K562 (cell line): Measurements from ENCODE around the gene EZH1. TPM values are rescaled to one million over a fixed set of nuclear protein-coding genes. Genes with fewer than 3 reads are reported as not detected.

Experiments used
- DMBX1 ChIP-seq: fragments of 250-450 bp; sonication (Bioruptor Pico); IDR thresholded peaks from 2 replicates; pipeline ENCODE4 v1.8.0; 2022; ENCODE audit warnings: inconsistent platforms, mild to moderate bottlenecking, moderate library complexity, borderline replicate concordance
- EHMT2 ChIP-seq: fragments of 450-650 bp; IDR thresholded peaks from 2 replicates; pipeline ENCODE4 v1.6.1; 2018; ENCODE audit warnings: antibody characterized with exemption
- GTF2A2 ChIP-seq: IDR thresholded peaks from 2 replicates; pipeline ENCODE4 v1.6.1; 2016; ENCODE audit warnings: mild to moderate bottlenecking, missing genetic modification characterization, missing compliant biosample characterization
- KAT8 ChIP-seq: fragments of 450-650 bp; IDR thresholded peaks from 2 replicates; pipeline ENCODE4 v1.6.1; 2016; ENCODE audit warnings: low read depth, mild to moderate bottlenecking
- SP1 ChIP-seq: sonication (generic); formaldehyde crosslinking; IDR thresholded peaks from 2 replicates; pipeline ENCODE4 v1.8.1; 2022; ENCODE audit warnings: mild to moderate bottlenecking, missing genetic modification reagents
- U2AF1 ChIP-seq: fragments of 200-400 bp; formaldehyde crosslinking; optimal IDR thresholded peaks from 2 replicates; pipeline ENCODE3; 2017; ENCODE audit warnings: mild to moderate bottlenecking, low read depth, low read length, moderate library complexity
- ZNF408 ChIP-seq: fragments of 250-450 bp; sonication (Bioruptor Pico); IDR thresholded peaks from 2 replicates; pipeline ENCODE4 v1.4.0; 2020; ENCODE audit warnings: low read depth, mild to moderate bottlenecking, moderate library complexity
- ZNF778 ChIP-seq: fragments of 450-650 bp; formaldehyde crosslinking; IDR thresholded peaks from 2 replicates; pipeline ENCODE4 v1.4.0; 2020; ENCODE audit warnings: mild to moderate bottlenecking, moderate library complexity
- ZNF780A ChIP-seq: fragments of 250-450 bp; sonication (Bioruptor Pico); IDR thresholded peaks from 2 replicates; pipeline ENCODE4 v1.5.0; 2021; ENCODE audit warnings: mild to moderate bottlenecking
- polyA plus RNA-seq, 8 experiments: library from polyadenylated mRNA; depleted of rRNA in 4 of 8; stranded (reverse) in 5 of 8; unstranded in 3 of 8; fragments of >200 nt; fragmentation: Nextera tagmentation in 2 of 8; fragmentation: Illumina TruSeq in 1 of 8; extraction: Ambion mirVana in 2 of 8; extraction: Trizol in 1 of 8; gene quantifications; 2 replicates each; pipeline versions ENCODE4 v1.2.1 to v1.2.3, GENCODE V29; 2011 to 2014; ENCODE audit warnings: inconsistent platforms in 1 of 8, missing spikeins in 1 of 8
- total RNA-seq, 7 experiments: library from RNA; depleted of rRNA in 6 of 7; stranded (reverse); fragments of >200 nt in 6 of 7; fragmentation: Illumina TruSeq in 2 of 7; extraction: Trizol in 2 of 7; gene quantifications; 2 replicates each; pipeline versions ENCODE4 v1.2.1 to v1.2.3, GENCODE V29; 2011 to 2021; ENCODE audit warnings: low replicate concordance in 1 of 7
- TF ChIP-seq, protein P1 (sequence below): sonication (generic); IDR thresholded peaks from 2 replicates; pipeline ENCODE4 v1.6.1; 2016
- TF ChIP-seq, protein P2 (sequence below): fragments of 250-450 bp; sonication (Bioruptor Pico); IDR thresholded peaks from 2 replicates; pipeline ENCODE4 v1.6.1; 2021; ENCODE audit warnings: mild to moderate bottlenecking
- TF ChIP-seq, protein P3 (sequence below): fragments of 450-650 bp; IDR thresholded peaks from 2 replicates; pipeline ENCODE4 v1.6.1; 2018; ENCODE audit warnings: mild to moderate bottlenecking, low read depth; ENCODE audit not compliant: partially characterized antibody
- TF ChIP-seq, protein P4 (sequence below), 2 experiments: fragments of 150-350 bp in 1 of 2; IDR thresholded peaks; 2 replicates each; pipeline ENCODE4 v1.6.1; 2012 to 2016; ENCODE audit warnings: low read depth in 2 of 2, low read length in 2 of 2, mild to moderate bottlenecking in 1 of 2, moderate library complexity in 1 of 2

Gene EZH1
- total and polyA plus RNA-seq, 9 of the 15 experiments (the other 6 are each of a cell fraction or from before 2014, with no cell fraction given), result 8.6 to 40.8 (median 22.9) TPM

DNA sequence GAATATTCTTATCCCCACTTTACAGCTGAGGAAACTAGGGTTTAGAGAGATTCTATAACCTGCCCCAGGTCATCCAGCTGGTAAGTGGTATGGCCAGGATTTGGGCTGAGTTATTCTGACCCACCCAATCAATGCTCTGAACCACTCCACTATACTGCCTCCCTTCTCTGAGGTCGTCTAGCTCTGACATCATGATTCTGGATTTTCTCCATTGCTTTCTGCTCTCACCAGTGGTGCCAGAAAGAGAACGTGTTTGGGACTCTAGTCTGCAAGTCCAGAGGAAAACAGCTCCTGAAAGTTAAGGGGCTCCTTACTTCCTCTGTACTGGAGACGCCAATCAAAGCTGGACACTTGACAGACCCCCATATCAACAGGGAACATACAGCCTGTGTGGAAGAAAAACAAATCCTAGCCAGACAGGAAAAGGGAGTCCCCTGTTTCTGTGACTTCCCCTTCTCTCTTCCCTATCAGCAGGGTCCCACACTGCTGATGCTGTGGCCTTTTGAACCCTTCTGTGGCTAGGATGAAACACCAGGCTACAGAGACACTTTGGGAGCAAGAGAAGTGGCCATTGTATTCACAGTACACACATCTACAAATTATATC lies 6.0 kb upstream of the EZH1 start (continued):
- TF ChIP-seq, protein P1, sequence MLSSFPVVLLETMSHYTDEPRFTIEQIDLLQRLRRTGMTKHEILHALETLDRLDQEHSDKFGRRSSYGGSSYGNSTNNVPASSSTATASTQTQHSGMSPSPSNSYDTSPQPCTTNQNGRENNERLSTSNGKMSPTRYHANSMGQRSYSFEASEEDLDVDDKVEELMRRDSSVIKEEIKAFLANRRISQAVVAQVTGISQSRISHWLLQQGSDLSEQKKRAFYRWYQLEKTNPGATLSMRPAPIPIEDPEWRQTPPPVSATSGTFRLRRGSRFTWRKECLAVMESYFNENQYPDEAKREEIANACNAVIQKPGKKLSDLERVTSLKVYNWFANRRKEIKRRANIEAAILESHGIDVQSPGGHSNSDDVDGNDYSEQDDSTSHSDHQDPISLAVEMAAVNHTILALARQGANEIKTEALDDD, result no peak
- TF ChIP-seq, protein P2, sequence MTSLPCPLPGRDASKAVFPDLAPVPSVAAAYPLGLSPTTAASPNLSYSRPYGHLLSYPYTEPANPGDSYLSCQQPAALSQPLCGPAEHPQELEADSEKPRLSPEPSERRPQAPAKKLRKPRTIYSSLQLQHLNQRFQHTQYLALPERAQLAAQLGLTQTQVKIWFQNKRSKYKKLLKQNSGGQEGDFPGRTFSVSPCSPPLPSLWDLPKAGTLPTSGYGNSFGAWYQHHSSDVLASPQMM, result no peak
- TF ChIP-seq EHMT2, result no peak
- no peak for TF ChIP-seq KAT8
- no peak for TF ChIP-seq ZNF780A
- TF ChIP-seq, protein P3, sequence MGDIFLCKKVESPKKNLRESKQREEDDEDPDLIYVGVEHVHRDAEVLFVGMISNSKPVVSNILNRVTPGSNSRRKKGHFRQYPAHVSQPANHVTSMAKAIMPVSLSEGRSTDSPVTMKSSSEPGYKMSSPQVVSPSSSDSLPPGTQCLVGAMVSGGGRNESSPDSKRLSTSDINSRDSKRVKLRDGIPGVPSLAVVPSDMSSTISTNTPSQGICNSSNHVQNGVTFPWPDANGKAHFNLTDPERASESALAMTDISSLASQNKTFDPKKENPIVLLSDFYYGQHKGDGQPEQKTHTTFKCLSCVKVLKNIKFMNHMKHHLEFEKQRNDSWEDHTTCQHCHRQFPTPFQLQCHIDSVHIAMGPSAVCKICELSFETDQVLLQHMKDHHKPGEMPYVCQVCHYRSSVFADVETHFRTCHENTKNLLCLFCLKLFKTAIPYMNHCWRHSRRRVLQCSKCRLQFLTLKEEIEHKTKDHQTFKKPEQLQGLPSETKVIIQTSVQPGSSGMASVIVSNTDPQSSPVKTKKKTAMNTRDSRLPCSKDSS, result no peak
- TF ChIP-seq ZNF408 (CRISPR knock-in tag), result no peak
- 0 out of 2 replicates have a peak, but pooled peaks have one; percentile 32 for TF ChIP-seq SP1 (CRISPR knock-in tag)
- TF ChIP-seq GTF2A2 (tag), result no peak
- no peak for TF ChIP-seq ZNF778
- TF ChIP-seq, protein P4, sequence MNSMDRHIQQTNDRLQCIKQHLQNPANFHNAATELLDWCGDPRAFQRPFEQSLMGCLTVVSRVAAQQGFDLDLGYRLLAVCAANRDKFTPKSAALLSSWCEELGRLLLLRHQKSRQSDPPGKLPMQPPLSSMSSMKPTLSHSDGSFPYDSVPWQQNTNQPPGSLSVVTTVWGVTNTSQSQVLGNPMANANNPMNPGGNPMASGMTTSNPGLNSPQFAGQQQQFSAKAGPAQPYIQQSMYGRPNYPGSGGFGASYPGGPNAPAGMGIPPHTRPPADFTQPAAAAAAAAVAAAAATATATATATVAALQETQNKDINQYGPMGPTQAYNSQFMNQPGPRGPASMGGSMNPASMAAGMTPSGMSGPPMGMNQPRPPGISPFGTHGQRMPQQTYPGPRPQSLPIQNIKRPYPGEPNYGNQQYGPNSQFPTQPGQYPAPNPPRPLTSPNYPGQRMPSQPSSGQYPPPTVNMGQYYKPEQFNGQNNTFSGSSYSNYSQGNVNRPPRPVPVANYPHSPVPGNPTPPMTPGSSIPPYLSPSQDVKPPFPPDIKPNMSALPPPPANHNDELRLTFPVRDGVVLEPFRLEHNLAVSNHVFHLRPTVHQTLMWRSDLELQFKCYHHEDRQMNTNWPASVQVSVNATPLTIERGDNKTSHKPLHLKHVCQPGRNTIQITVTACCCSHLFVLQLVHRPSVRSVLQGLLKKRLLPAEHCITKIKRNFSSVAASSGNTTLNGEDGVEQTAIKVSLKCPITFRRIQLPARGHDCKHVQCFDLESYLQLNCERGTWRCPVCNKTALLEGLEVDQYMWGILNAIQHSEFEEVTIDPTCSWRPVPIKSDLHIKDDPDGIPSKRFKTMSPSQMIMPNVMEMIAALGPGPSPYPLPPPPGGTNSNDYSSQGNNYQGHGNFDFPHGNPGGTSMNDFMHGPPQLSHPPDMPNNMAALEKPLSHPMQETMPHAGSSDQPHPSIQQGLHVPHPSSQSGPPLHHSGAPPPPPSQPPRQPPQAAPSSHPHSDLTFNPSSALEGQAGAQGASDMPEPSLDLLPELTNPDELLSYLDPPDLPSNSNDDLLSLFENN (IDR thresholded peaks at IDR 0.05; ENCODE audit: low read depth in 2 of 2, low read length in 2 of 2), result peak in 1 of 2 experiments; percentile 55; a peak in 1 of 4 replicates
- peak; percentile 87 for TF ChIP-seq DMBX1 (CRISPR knock-in tag)
- no peak for TF ChIP-seq U2AF1
